ENCODE measurements around the gene KCNQ4.

Gene KCNQ4

DNA sequence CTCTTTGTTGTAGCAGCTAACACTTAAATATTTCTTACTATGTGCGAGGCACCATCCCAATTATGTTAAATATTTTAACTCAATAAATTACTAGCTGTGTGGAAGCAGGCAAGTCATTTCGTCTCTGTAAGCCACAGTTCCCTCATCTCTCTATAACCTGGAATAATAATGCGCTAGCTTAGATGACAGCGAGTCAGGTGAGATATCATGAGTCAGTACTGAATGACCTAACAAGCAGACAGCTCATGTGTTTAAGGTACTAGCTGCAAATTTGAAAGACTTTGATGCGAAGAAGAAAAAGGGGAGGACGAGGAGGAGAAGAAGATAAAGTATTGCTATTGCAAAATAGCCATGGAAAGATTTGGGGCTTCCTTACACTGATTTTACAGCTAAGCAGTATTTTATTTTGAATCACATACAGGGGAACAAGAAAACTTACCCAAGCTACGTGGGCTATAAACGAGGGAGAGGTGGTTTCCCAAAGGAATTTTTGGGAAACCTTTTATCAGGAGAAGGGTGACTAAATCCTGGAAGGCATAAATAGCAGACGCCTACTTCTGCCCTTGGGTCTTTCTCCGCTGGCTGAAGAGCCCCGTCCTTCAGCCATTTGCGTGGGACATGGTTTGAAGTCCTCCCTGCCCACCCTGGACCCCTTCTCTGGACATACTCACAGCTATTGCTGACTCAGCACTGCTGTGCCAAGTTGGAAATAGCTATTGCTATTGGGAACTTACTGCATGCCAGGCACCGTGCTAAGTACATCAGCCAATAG is 69.7 kb downstream of the KCNQ4 start:
- no peak overlapping the region for H3K9ac ChIP-seq (ENCODE audit: low read length)
- peak overlapping the region; percentile 5 for H3K27ac ChIP-seq (ENCODE audit: low read depth, low read length)
- H3K36me3 ChIP-seq (ENCODE audit: insufficient read depth, low read length), result no peaks in the 10 kb centered on the region
- no peaks in the 10 kb centered on the region for H3K9me3 ChIP-seq (ENCODE audit: low read length)
- no peaks in the 10 kb centered on the region for H3K27me3 ChIP-seq (ENCODE audit: control insufficient read depth in 1 of 2, insufficient read depth in 2 of 2, low read length in 2 of 2)
- peaks cover 5% of the 10 kb centered on the region for H3K4me1 ChIP-seq (ENCODE audit: insufficient read depth, low read length)
- no peak overlapping the region for H3K4me3 ChIP-seq (ENCODE audit: low read depth in 1 of 2, low read length in 2 of 2)

DNA sequence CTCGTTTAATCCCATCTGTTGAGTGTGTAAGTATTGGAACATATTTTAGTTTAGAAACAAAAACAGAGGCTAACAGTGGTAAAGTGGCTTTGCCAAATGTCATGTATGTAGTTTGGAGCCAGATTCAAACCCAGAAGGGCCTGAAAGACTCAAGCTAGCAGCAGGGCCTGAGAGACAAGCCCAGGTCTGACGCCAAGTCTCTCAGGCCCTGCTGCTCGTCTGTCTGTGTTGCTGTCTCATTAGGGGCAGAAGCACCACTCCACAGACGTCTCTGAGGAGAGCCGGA is 70.2 kb downstream of the KCNQ4 start:
- Histone ChIP-seq H3K4me3 (ENCODE audit: low read depth in 1 of 2, low read length in 2 of 2) (no peak overlapping the region), H3K27me3 (ENCODE audit: control insufficient read depth in 1 of 2, insufficient read depth in 2 of 2, low read length in 2 of 2) (no peaks in the 10 kb centered on the region), H3K36me3 (ENCODE audit: insufficient read depth, low read length) (no peaks in the 10 kb centered on the region), H3K27ac (ENCODE audit: low read depth, low read length) (peak overlapping the region; percentile 5), H3K9me3 (ENCODE audit: low read length) (no peaks in the 10 kb centered on the region), H3K4me1 (ENCODE audit: insufficient read depth, low read length) (peaks cover 5% of the 10 kb centered on the region), H3K9ac (ENCODE audit: low read length) (no peak overlapping the region)

DNA sequence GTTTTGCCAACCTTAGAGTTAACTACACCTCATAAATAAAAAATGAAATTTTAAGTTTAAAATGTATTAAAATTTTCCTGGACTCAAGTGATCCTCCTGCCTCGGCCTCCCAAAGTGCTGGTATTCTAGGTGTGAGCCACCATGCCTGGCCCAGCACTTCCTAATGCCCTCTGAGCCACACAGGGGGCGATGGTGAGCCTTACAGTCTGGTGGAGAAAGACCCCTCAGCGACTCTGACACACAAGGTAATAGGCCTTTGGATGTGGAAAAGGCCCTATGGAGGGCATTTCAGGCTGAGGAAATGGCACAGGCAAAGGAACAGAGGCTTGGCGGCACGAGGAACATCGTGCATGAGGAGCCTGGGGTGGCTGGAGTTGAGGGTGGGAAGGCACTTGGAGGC is 71.9 kb downstream of the KCNQ4 start:
- Histone ChIP-seq H3K36me3 (ENCODE audit: insufficient read depth, low read length) (no peaks in the 10 kb centered on the region), H3K27me3 (ENCODE audit: control insufficient read depth in 1 of 2, insufficient read depth in 2 of 2, low read length in 2 of 2) (no peaks in the 10 kb centered on the region), H3K27ac (ENCODE audit: low read depth, low read length) (no peak overlapping the region), H3K4me1 (ENCODE audit: insufficient read depth, low read length) (peaks cover 15% of the 10 kb centered on the region), H3K9me3 (ENCODE audit: low read length) (no peaks in the 10 kb centered on the region), H3K4me3 (ENCODE audit: low read depth in 1 of 2, low read length in 2 of 2) (no peak overlapping the region), H3K9ac (ENCODE audit: low read length) (no peak overlapping the region)

DNA sequence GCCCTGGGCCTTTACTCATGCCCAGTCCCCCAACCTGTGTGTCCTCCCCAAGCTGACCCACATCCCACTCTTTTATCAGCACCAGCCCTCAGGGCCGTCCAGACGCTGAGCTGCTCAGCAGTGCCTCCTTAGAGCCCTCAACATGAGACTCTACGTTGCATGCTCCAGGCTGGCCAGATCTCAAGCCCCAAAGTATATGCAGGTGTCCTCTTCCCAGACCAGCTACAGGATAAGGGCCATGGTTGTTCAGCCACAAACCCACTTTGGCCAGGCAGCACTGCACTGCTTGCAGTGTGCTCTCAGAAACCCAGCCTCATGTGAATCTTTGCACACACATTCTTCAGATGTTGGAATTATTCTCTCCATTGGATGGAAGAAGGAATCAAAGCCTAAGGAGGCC is 72.5 kb downstream of the KCNQ4 start:
- H3K36me3 ChIP-seq (ENCODE audit: insufficient read depth, low read length), result no peaks in the 10 kb centered on the region
- no peak overlapping the region for H3K4me3 ChIP-seq (ENCODE audit: low read depth in 1 of 2, low read length in 2 of 2)
- no peak overlapping the region for H3K9ac ChIP-seq (ENCODE audit: low read length)
- no peaks in the 10 kb centered on the region for H3K9me3 ChIP-seq (ENCODE audit: low read length)
- no peaks in the 10 kb centered on the region for H3K27me3 ChIP-seq (ENCODE audit: control insufficient read depth in 1 of 2, insufficient read depth in 2 of 2, low read length in 2 of 2)
- H3K4me1 ChIP-seq (ENCODE audit: insufficient read depth, low read length), result peaks cover 20% of the 10 kb centered on the region
- no peak overlapping the region for H3K27ac ChIP-seq (ENCODE audit: low read depth, low read length)

DNA sequence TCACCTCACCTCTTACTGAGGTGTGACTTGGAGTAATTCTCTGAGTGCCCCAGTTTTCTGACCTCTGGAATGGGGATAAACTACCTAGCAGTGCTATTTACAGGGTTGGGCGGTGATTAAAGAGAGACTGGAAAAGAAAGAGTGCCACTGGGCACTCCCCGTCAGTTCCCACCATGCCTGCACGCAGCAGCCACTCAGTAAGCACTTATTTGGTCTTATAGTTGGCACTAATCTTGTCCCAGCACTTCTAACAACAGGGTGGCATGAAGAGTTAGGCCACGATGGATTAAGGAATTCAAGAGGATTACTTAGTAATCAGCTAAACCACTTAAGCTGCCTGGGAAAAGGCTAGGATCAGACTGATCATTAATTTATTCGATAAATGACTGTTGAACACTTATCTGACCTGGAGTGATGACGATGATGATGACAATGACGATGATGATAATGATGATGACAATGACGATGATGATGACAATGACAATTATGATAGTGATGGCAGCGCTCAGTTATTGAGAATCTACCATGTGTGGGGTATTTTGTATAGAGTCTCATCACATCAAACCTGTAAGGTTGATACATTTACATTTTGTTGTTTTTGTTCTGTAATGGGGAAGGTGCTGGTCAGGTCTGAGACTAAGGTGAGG is 73.2 kb downstream of the KCNQ4 start:
- Histone ChIP-seq H3K4me1 (ENCODE audit: insufficient read depth, low read length) (peaks cover 20% of the 10 kb centered on the region), H3K4me3 (ENCODE audit: low read depth in 1 of 2, low read length in 2 of 2) (no peak overlapping the region)

DNA sequence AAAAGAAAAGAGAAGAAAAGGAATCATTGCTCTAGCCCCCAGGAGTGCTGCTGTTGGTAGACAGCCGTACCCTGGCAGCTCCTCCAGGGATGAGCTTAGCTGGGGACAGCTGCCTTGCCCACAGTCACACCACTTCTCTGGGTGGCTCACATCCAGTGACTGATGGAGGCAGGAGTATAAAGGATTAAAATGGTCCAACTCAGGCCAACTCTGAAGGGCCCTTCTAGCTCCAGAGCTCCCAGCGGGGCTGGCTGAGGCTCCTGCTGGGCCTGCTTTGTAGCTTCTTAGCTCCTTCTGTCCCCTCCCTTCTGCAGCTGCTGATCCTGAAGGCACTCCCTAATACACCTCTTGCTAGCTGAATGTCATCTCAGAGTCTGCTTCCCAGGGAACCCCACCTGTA is 74.2 kb downstream of the KCNQ4 start:
- Histone ChIP-seq H3K36me3 (ENCODE audit: insufficient read depth, low read length) (no peaks in the 10 kb centered on the region), H3K27ac (ENCODE audit: low read depth, low read length) (no peak overlapping the region), H3K4me3 (ENCODE audit: low read depth in 1 of 2, low read length in 2 of 2) (no peak overlapping the region), H3K9ac (ENCODE audit: low read length) (no peak overlapping the region), H3K27me3 (ENCODE audit: control insufficient read depth in 1 of 2, insufficient read depth in 2 of 2, low read length in 2 of 2) (no peaks in the 10 kb centered on the region), H3K4me1 (ENCODE audit: insufficient read depth, low read length) (peaks cover 23% of the 10 kb centered on the region), H3K9me3 (ENCODE audit: low read length) (no peaks in the 10 kb centered on the region)

More for the DNA sequence above, 73.2 kb downstream of the KCNQ4 start:
- H3K27me3 ChIP-seq (ENCODE audit: control insufficient read depth in 1 of 2, insufficient read depth in 2 of 2, low read length in 2 of 2), result no peaks in the 10 kb centered on the region
- no peak overlapping the region for H3K27ac ChIP-seq (ENCODE audit: low read depth, low read length)
- H3K9me3 ChIP-seq (ENCODE audit: low read length), result no peaks in the 10 kb centered on the region
- no peaks in the 10 kb centered on the region for H3K36me3 ChIP-seq (ENCODE audit: insufficient read depth, low read length)
- no peak overlapping the region for H3K9ac ChIP-seq (ENCODE audit: low read length)

DNA sequence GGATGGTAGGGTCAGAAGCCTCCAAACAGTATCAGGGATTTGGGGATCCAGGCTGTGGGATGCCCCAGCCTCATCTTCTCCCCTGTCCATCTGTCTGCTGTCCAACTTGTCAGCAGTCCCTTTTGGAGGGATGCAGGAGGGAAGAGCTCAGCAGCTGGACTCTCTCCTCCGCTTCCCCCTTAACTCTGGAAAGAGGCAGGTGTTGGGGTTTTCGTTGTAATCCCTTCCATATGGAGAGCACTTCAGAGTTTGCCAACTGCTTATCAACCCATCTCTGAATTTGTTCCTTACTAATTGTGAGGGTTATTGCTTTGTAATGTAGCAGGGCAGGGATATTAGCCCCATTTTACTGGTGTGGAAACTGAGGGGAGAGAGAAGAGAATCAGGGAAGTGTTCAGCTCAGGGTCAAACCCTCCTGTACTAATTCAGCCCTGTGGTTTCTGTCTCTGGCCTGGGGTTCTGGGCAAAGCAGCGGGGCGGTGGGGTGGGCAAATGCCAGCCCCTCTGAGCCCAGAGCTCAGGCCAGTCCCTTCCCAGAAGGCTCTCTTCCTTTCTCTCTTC is 75.3 kb downstream of the KCNQ4 start:
- Histone ChIP-seq H3K9me3 (ENCODE audit: low read length) (no peaks in the 10 kb centered on the region), H3K27ac (ENCODE audit: low read depth, low read length) (no peak overlapping the region), H3K4me3 (ENCODE audit: low read depth in 1 of 2, low read length in 2 of 2) (no peak overlapping the region), H3K4me1 (ENCODE audit: insufficient read depth, low read length) (peaks cover 21% of the 10 kb centered on the region), H3K9ac (ENCODE audit: low read length) (no peak overlapping the region), H3K36me3 (ENCODE audit: insufficient read depth, low read length) (no peaks in the 10 kb centered on the region), H3K27me3 (ENCODE audit: control insufficient read depth in 1 of 2, insufficient read depth in 2 of 2, low read length in 2 of 2) (no peaks in the 10 kb centered on the region)

DNA sequence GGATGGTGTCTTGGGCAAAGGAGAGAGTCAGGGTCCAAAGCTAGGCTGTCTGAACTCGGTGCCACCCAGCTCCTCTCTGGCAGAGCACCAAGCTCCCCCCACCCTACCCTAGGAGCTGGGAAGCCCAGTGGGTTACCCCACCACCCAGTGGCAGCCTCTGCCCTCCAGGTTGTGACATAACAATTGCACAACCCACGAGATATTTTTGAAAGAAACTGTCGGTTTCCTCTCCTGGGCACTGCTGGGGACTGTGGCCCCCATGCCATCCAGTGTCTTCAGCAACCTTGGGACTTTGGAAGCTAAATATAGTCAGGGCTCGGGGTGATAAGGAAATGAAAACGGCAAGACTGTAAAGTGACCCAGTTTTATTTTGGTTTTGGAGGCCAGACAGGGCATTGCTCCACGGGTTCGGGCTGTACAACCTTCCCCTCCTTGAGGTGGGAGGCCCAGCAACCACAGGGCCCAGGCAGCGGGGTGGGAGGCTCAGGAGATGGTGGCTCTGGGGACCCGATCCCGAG is 77.2 kb downstream of the KCNQ4 start:
- H3K4me3 ChIP-seq (ENCODE audit: low read depth in 1 of 2, low read length in 2 of 2), result peak overlapping the region; percentile 64 to 77
- peaks cover 25% of the 10 kb centered on the region for H3K4me1 ChIP-seq (ENCODE audit: insufficient read depth, low read length)
- H3K9me3 ChIP-seq (ENCODE audit: low read length), result no peaks in the 10 kb centered on the region
- no peaks in the 10 kb centered on the region for H3K36me3 ChIP-seq (ENCODE audit: insufficient read depth, low read length)
- H3K27me3 ChIP-seq (ENCODE audit: control insufficient read depth in 1 of 2, insufficient read depth in 2 of 2, low read length in 2 of 2), result no peaks in the 10 kb centered on the region
- peak overlapping the region; percentile 80 for H3K27ac ChIP-seq (ENCODE audit: low read depth, low read length)
- H3K9ac ChIP-seq (ENCODE audit: low read length), result peak overlapping the region; percentile 63

DNA sequence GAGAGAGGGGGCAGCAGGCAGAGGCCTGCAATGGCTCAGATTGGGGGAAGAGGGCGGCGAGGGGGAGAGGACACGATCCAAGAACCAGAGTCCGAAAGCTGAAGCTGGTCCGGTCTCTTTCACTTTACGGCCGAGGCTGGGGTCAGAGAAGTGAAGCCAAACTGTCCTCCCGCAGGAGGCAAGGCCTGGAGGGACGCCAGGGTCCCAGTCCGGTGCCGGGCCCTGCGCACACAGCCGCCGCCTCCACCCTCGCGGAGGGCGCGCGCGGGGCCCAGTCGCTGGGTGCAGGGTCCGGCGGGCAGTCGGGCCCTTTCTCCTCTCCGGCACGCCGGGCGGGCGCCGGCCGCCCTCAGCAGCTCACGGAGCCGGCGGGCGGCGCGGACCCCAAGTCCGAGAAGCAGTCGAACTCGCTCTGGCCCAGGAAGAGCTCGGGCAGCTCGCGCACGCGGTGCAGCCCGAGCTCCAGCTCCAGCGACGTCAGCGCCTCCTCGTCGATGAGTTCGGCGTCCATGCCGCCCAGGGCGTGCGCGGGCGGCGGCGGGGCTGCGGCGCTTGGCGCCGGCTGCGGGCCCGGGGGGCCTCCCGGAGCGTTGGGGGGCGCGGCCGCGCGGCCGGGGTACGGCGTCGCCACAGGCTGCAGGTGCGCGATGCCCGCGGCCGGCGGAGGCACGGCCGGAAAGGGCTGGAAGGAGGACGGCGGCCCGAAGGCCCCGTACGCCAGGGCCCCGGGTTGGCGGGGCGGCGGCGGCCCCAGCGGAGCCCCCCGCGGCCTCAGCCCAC is 77.8 kb downstream of the KCNQ4 start:
- Histone ChIP-seq H3K36me3 (ENCODE audit: insufficient read depth, low read length) (no peaks in the 10 kb centered on the region), H3K27ac (ENCODE audit: low read depth, low read length) (peak overlapping the region; percentile 80), H3K4me1 (ENCODE audit: insufficient read depth, low read length) (peaks cover 31% of the 10 kb centered on the region), H3K4me3 (ENCODE audit: low read depth in 1 of 2, low read length in 2 of 2) (peak overlapping the region; percentile 64 to 77), H3K27me3 (ENCODE audit: control insufficient read depth in 1 of 2, insufficient read depth in 2 of 2, low read length in 2 of 2) (no peaks in the 10 kb centered on the region), H3K9ac (ENCODE audit: low read length) (peak overlapping the region; percentile 63), H3K9me3 (ENCODE audit: low read length) (no peaks in the 10 kb centered on the region)

DNA sequence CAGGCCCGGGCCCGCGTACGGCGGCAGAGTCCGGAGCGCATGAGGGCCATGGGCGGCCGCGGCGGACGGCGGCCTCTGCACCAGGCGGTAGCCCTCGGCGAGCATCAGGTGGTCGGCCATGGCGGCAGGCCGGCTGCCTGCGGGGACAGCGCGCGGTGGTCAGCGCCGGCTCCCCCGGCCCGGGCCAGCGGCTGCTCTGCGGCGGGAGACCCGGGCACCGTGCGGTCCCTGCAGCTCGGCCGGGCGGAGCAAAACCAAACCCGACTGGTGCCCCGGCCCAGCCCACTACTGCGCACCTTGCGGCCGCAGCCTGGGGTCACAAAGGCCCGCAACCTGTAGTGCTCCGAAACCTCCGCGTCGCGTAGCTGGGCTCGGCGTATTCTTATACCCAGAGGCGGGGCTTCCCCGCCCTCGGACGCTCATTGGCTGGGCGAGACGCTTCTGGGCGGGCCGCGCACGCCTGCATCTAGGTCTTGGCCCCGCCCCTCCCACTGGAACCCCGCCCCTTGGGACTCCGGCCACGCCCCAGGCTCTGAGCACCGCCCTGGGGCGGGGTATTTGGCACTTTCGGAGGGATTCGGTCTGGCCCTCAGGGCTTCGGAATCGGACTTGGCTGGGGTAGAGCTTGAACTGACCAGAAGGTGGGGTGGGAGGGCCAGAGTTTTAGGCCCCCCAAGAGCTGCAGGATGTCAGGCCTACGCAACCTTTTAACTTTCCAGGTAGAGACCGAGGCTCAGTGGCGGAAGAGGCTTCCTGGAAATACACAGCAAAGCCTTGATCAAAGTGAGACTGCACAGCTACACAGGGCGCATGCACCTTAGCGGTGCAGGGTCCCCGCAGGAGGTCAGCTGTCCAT is 78.6 kb downstream of the KCNQ4 start, which contains the start of gene CITED4:
CITED4 (minus strand) TSS at position 356 of the 856 bp plus-strand sequence; CDS start at position 120, 236 bp downstream.
- Histone ChIP-seq H3K9ac (ENCODE audit: low read length) (peak within 1 kb of the TSS; percentile 63), H3K36me3 (ENCODE audit: insufficient read depth, low read length) (no peaks in the 10 kb centered on the region), H3K27ac (ENCODE audit: low read depth, low read length) (peak within 1 kb of the TSS; percentile 80), H3K4me3 (ENCODE audit: low read depth in 1 of 2, low read length in 2 of 2) (peak within 1 kb of the TSS; percentile 64 to 77), H3K9me3 (ENCODE audit: low read length) (no peaks in the 10 kb centered on the region), H3K27me3 (ENCODE audit: control insufficient read depth in 1 of 2, insufficient read depth in 2 of 2, low read length in 2 of 2) (no peaks in the 10 kb centered on the region), H3K4me1 (ENCODE audit: insufficient read depth, low read length) (peaks cover 38% of the 10 kb centered on the region)
